Smooth muscle cell (in vitro differentiated cells): Measurements from ENCODE around the gene OR10AD1. TPM values are rescaled to one million over a fixed set of nuclear protein-coding genes. Genes with fewer than 3 reads are reported as not detected.
"Not testable (repeated sequence)": the region's sequence is repeated elsewhere in the genome, so short reads cannot be mapped to it uniquely, and the experiment has no call there.

ENCODE experiments used
- DNase-seq: peaks from one replicate; lab custom pipeline; 2025; ENCODE audit not compliant: unreplicated experiment; lab: John Stamatoyannopoulos, UW
- H2AFZ ChIP-seq: fragments of 200-600 bp; sonication (generic); 2 replicates; pipeline ENCODE4 v1.6.0; 2016; ENCODE audit warnings: antibody characterized with exemption, low read depth, mild to moderate bottlenecking
- H3F3A ChIP-seq: fragments of 200-600 bp; sonication (generic); 2 replicates; pipeline ENCODE4 v1.6.0; 2017; ENCODE audit warnings: antibody characterized with exemption, low read depth
- H3K27ac ChIP-seq: fragments of 200-600 bp; sonication (generic); 2 replicates; pipeline ENCODE4 v1.5.1; 2016; ENCODE audit warnings: low read depth, mild to moderate bottlenecking
- H3K27me3 ChIP-seq: fragments of 200-600 bp; sonication (generic); 2 replicates; pipeline ENCODE4 v1.6.1; 2016; ENCODE audit warnings: low read depth, mild to moderate bottlenecking
- H3K36me3 ChIP-seq: fragments of 200-600 bp; sonication (generic); 2 replicates; pipeline ENCODE4 v1.5.1; 2016; ENCODE audit warnings: low read depth
- H3K4me1 ChIP-seq: fragments of 200-600 bp; sonication (generic); 2 replicates; pipeline ENCODE4 v1.5.1; 2016; ENCODE audit warnings: low read depth
- H3K4me2 ChIP-seq: fragments of 200-600 bp; sonication (generic); 2 replicates; pipeline ENCODE4 v1.6.0; 2016; ENCODE audit warnings: mild to moderate bottlenecking
- H3K4me3 ChIP-seq: fragments of 200-600 bp; sonication (generic); 2 replicates; pipeline ENCODE4 v1.5.1; 2016; ENCODE audit warnings: mild to moderate bottlenecking
- H3K79me2 ChIP-seq: fragments of 200-600 bp; sonication (generic); 2 replicates; pipeline ENCODE4 v1.6.0; 2016; ENCODE audit warnings: low read depth, mild to moderate bottlenecking
- H3K9ac ChIP-seq: fragments of 200-600 bp; sonication (generic); 2 replicates; pipeline ENCODE4 v1.6.0; 2016; ENCODE audit warnings: low read depth
- H3K9me3 ChIP-seq: fragments of 200-600 bp; sonication (generic); replicated peaks from 2 replicates; pipeline ENCODE4 v1.5.1; 2016; ENCODE audit warnings: low read depth
- H4K20me1 ChIP-seq: fragments of 200-600 bp; sonication (generic); 2 replicates; pipeline ENCODE4 v1.6.0; 2016; ENCODE audit warnings: low read depth
- WGBS: methylation state at CpG from one replicate; pipeline ENCODE4 v1.1.7; 2016; ENCODE audit warnings: low lambda C conversion rate; 5-methylcytosine and 5-hydroxymethylcytosine counted together
- polyA plus RNA-seq: library from polyadenylated mRNA; unstranded; fragments of >200 nt; fragmentation: Nextera tagmentation; extraction: Ambion mirVana; gene quantifications from 2 replicates; pipeline ENCODE4 v1.2.1, GENCODE V29; 2016
- total RNA-seq: library from RNA; depleted of rRNA; stranded (reverse); fragments of >200 nt; gene quantifications from 2 replicates; pipeline ENCODE4 v1.2.3, GENCODE V29; 2014
- TF ChIP-seq, protein P1 (sequence below): fragments of 200-600 bp; sonication (generic); IDR thresholded peaks from 2 replicates; pipeline ENCODE4 v1.5.1; 2017; ENCODE audit warnings: borderline replicate concordance, mild to moderate bottlenecking, antibody characterized with exemption; ENCODE audit not compliant: insufficient read depth, poor library complexity, severe bottlenecking

The OR10AD1 gene
- total and polyA plus RNA-seq, 2 experiments from 2014 or later, result not detected

DNA sequence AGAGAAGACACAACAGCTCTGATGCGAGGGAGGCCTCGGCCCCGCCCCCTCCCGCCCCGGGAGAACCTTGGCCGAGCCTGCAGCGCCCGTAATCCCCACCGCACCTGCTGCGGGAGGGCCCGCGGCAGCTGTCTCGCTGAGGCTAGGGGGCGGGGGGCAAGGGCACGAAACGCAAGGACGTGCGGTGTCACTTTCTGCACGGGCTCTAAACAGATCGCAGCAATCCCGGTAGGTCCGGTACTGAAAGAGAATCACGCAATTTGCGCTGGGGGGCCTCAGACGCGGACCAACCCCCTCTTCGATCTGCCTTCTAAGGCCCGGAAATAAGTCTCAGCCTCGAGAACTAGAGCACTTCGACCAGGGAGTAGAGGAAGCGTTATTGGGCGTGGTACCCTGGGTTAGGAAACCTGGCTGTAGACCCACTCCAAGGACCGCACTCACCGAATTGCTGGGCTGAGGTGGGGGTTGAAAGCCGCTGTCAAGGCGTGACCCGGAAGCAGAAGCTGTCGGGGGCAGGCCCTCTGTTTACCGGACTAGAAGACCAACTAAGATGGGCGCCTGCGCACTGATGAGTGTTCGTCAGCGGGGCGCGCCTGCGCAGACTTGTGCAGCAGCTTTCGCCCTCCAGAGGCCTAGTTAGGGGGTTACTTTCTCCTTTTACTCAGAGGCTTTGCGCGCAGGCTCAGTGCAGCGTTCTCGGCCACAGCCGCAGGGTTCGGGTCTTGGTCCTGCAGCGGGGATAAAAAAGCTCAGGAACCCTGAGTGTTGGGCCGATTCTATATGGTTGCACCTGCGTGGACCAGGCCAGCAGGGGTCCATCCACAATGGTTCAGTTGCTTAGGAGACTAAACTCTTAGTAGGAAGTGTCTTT, 45.8 kb downstream of the OR10AD1 start, which contains the start of gene ASB8:
TSS of gene ASB8 (minus strand) at position 498 of the 871 bp plus-strand sequence. CDS start 4,019 bp downstream, outside the sequence.
- Histone ChIP-seq H3K9ac (peak within 1 kb of the TSS; percentile 77), H3K4me1 (peaks cover 10% of the 10 kb centered on the region), H3K27ac (peak within 1 kb of the TSS; percentile 27), H3F3A (no peaks in the 10 kb centered on the region), H3K36me3 (no peaks in the 10 kb centered on the region), H3K4me3 (peak within 1 kb of the TSS; percentile 76), H3K9me3 (no peaks in the 10 kb centered on the region), H3K79me2 (peaks cover 16% of the 10 kb centered on the region), H3K4me2 (peak within 1 kb of the TSS; percentile 93), H4K20me1 (no peaks in the 10 kb centered on the region), H3K27me3 (no peaks in the 10 kb centered on the region), H2AFZ (peak within 1 kb of the TSS; percentile 89)
- WGBS, result 0% methylated on average over 38 of the region's 56 CpGs
- DNase-seq, result peak; percentile 91
- TF ChIP-seq, protein P1, sequence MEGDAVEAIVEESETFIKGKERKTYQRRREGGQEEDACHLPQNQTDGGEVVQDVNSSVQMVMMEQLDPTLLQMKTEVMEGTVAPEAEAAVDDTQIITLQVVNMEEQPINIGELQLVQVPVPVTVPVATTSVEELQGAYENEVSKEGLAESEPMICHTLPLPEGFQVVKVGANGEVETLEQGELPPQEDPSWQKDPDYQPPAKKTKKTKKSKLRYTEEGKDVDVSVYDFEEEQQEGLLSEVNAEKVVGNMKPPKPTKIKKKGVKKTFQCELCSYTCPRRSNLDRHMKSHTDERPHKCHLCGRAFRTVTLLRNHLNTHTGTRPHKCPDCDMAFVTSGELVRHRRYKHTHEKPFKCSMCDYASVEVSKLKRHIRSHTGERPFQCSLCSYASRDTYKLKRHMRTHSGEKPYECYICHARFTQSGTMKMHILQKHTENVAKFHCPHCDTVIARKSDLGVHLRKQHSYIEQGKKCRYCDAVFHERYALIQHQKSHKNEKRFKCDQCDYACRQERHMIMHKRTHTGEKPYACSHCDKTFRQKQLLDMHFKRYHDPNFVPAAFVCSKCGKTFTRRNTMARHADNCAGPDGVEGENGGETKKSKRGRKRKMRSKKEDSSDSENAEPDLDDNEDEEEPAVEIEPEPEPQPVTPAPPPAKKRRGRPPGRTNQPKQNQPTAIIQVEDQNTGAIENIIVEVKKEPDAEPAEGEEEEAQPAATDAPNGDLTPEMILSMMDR, result peak; percentile 23

DNA sequence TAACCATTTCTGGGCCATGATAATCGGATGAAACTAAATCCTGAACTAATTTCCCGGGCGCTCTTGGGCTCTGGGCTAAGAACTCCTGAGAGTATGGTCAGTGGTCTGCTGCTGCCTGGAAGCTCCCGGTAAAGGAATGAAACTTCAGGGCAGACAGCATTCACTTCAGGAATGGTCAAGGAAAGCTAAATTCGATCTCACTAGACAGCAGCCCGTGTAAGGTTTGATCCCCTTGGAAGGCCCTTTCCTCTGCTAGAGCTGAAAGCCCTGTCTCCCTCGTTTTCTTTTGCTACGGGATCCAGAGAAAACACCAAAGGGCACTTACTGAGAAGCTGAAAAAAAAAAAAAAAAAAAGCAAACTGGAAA, 46.5 kb downstream of the OR10AD1 start:
- Histone ChIP-seq H3K79me2 (peaks cover 16% of the 10 kb centered on the region), H3K36me3 (peaks cover under 1% of the 10 kb centered on the region), H3K4me1 (peaks cover 10% of the 10 kb centered on the region), H3K27me3 (no peaks in the 10 kb centered on the region), H3F3A (no peaks in the 10 kb centered on the region), H4K20me1 (no peaks in the 10 kb centered on the region), H3K9me3 (no peaks in the 10 kb centered on the region), H3K27ac (no peak overlapping the region), H3K9ac (peak overlapping the region; percentile 77), H3K4me2 (peak overlapping the region; percentile 93), H3K4me3 (peak overlapping the region; percentile 76), H2AFZ (peak overlapping the region; percentile 89)
- TF ChIP-seq, protein P1, result no peak
- DNase-seq, result no peak
- WGBS, result 41% methylated on average over 8 of the region's 8 CpGs

DNA sequence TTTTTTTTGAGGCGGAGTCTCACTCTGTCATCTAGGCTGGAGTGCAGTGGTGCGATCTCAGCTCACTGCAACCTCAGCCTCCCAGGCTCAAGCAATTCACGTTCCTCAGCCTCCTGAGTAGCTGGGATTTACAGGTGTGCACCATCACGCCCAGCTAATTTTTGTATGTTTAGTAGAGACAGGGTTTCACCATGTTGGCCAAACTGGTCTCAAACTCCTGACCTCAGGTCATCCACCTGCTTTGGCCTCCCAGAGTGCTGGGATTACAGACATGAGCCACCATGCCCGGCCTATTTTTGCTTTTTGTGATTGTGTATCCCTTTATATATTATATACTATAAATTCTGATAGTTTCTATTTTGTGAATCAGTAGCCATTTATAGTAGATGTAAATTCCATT, 47.3 kb downstream of the OR10AD1 start:
- WGBS, result 97% methylated on average over 5 of the region's 5 CpGs
- DNase-seq, H3K4me2 ChIP-seq, H3F3A ChIP-seq, H3K36me3 ChIP-seq, H3K27me3 ChIP-seq, H3K27ac ChIP-seq, H3K4me1 ChIP-seq, H3K4me3 ChIP-seq, H2AFZ ChIP-seq, H3K9me3 ChIP-seq, H3K9ac ChIP-seq, H4K20me1 ChIP-seq: not testable (repeated sequence)
- H3K79me2 ChIP-seq, result peaks cover 16% of the 10 kb centered on the region

Other genes starting within 250 kb of the OR10AD1 start
- 58.8 and 58.9 TPM in 2 replicates for gene TMEM106C, start 239.7 kb downstream of the OR10AD1 start, total RNA-seq
- 42.7 and 60.9 TPM in 2 replicates for gene TMEM106C, start 239.7 kb downstream of the OR10AD1 start, polyA plus RNA-seq
- 1.6 and 8.6 TPM in 2 replicates for gene COL2A1, start 198.8 kb downstream of the OR10AD1 start, total RNA-seq
- gene COL2A1, start 198.8 kb downstream of the OR10AD1 start, polyA plus RNA-seq, result 1.6 and 2.8 TPM in 2 replicates
- 25.8 and 36.6 TPM in 2 replicates for gene SENP1, start 97.2 kb downstream of the OR10AD1 start, total RNA-seq
- 6.7 and 7.6 TPM in 2 replicates for gene SENP1, start 97.2 kb downstream of the OR10AD1 start, polyA plus RNA-seq
- 26.6 and 35.7 TPM in 2 replicates for gene PFKM, start 83.9 kb downstream of the OR10AD1 start, total RNA-seq
- 37.1 and 38.3 TPM in 2 replicates for gene PFKM, start 83.9 kb downstream of the OR10AD1 start, polyA plus RNA-seq
- 26.9 and 31.1 TPM in 2 replicates for gene ASB8, start 45.8 kb downstream of the OR10AD1 start, total RNA-seq
- 18.0 and 25.4 TPM in 2 replicates for gene ASB8, start 45.8 kb downstream of the OR10AD1 start, polyA plus RNA-seq
- gene CCDC184, start 19.6 kb downstream of the OR10AD1 start, total RNA-seq, result 23.7 and 36.6 TPM in 2 replicates
- gene CCDC184, start 19.6 kb downstream of the OR10AD1 start, polyA plus RNA-seq, result 56.1 and 74.1 TPM in 2 replicates
- gene ZNF641, start 147.6 kb upstream of the OR10AD1 start, total RNA-seq, result 28.1 and 61.4 TPM in 2 replicates
- gene ZNF641, start 147.6 kb upstream of the OR10AD1 start, polyA plus RNA-seq, result 19.4 and 22.6 TPM in 2 replicates